Loucy (cell line): ENCODE measurements around the gene MOSMO.

Experiments used
- CTCF ChIP-seq: fragments of 200-600 bp; sonication (generic); conservative IDR thresholded peaks from 2 replicates; pipeline ENCODE4 v1.5.1; 2014; ENCODE audit warnings: mild to moderate bottlenecking, antibody characterized with exemption, low read length
- EZH2phosphoT487 ChIP-seq: fragments of 200-600 bp; IDR thresholded peaks from 2 replicates; pipeline ENCODE4 v1.6.1; 2018; ENCODE audit warnings: antibody characterized with exemption, mild to moderate bottlenecking, moderate library complexity, borderline replicate concordance

DNA sequence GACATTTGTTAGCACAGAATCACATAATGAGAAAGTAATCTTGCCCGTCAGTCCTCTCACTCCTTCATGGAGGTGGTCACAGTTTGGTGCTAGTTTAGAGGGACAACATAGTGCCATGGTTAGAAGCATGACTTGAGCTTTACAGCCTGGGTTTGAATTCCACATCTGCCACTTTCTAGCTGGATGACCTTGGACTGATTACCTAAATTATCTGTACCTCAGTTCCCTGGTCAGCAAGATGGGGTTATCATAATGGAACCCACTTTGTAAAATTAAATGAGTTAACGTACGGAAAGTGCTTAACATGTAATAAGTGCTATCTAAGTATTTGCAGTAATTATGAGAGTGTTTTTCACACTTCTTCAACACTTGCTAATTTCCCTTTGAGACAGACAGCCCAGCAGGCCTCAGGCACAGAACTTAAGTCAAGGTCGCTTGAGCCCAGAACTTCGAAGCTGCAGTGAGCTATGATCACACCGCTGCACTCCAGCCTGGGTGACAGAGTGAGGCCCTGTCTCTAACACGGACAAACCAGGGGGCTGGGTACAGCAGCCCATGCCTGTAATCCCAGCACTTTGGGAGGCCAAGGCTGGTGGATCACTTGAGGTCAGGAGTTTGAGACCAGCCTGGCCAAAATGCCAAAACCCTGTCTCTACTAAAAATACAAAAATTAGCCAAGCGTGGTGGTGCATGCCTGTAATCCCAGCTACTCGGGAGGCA, 91.5 kb downstream of the MOSMO start:
- no peak for TF ChIP-seq CTCF
- no peak for TF ChIP-seq EZH2phosphoT487
